Right lobe of liver (tissue), 6 donors: ENCODE data around the gene C10orf105. TPM values are rescaled to one million over a fixed set of nuclear protein-coding genes. Genes with fewer than 3 reads are reported as not detected.
A peak's percentile ranks its signal among the peaks of the same experiment; 100 is the strongest.

Experiments used
- ATAC-seq, 4 donors: fragments of 200-7000 bp; cut with Tn5 transposase; one replicate each; pipeline ENCODE4 v1.9.1; 2020; ENCODE audit warnings: mild to moderate bottlenecking in 4 of 4, moderate library complexity in 4 of 4
- DNase-seq, 3 donors: peaks; one replicate each; pipeline ENCODE4 v3.0.0-alpha.2; 2020
- H3K27ac ChIP-seq, 3 donors: fragments of 200-600 bp; one replicate each; pipeline ENCODE4 v1.8.0; 2022
- H3K27me3 ChIP-seq, 2 donors: fragments of 200-600 bp; one replicate each; pipeline ENCODE4 v1.8.0; 2022
- H3K36me3 ChIP-seq, 4 donors: fragments of 200-600 bp; sonication (generic) in 1 of 4; one replicate each; pipeline versions ENCODE4 v1.5.1 to v1.8.0; 2017 to 2022; ENCODE audit warnings: control low read depth in 1 of 4
- H3K4me1 ChIP-seq, 4 donors: fragments of 200-600 bp; sonication (generic) in 1 of 4; one replicate each; pipeline versions ENCODE4 v1.5.1 to v1.8.0; 2017 to 2022; ENCODE audit warnings: control low read depth in 1 of 4
- H3K4me3 ChIP-seq, 3 donors: fragments of 200-600 bp; one replicate each; pipeline ENCODE4 v1.8.0; 2022
- H3K9me3 ChIP-seq, 4 donors: fragments of 200-600 bp; sonication (generic) in 1 of 4; one replicate each; pipeline versions ENCODE4 v1.5.1 to v1.8.0; 2017 to 2022; ENCODE audit warnings: control low read depth in 1 of 4
- POLR2A ChIP-seq: fragments of 450-650 bp; IDR thresholded peaks from one replicate; pipeline ENCODE4 v1.6.1; 2017; ENCODE audit warnings: antibody characterized with exemption, mild to moderate bottlenecking
- WGBS: methylation state at CpG from one replicate; pipeline ENCODE4 v1.1.6; 2018; ENCODE audit warnings: low coverage, low lambda C conversion rate; ENCODE audit not compliant: insufficient coverage; ENCODE audit errors: missing lambda C conversion rate; 5-methylcytosine and 5-hydroxymethylcytosine counted together
- intact Hi-C, 2 donors: fragments of 100-400 bp; cut with DNase I; formaldehyde crosslinking; loops; one replicate each; pipeline versions ENCODE4 v1.11.2 to v1.14.1; 2022
- total RNA-seq, 6 experiments: library from RNA; depleted of rRNA in 2 of 6; stranded (reverse); fragments of >200 nt in 2 of 6; fragmentation: NEBNext Ultra II Directional in 3 of 6; extraction: Animal tissue kit (Norgen Biotek cat#: 25700) in 3 of 6; gene quantifications; one replicate each; pipeline versions ENCODE4 v1.1.0 to v1.2.4, GENCODE V29; 2016 to 2023
- TF ChIP-seq, protein P1 (sequence below), 4 donors: fragments of 200-600 bp in 3 of 4; fragments of 450-650 bp in 1 of 4; IDR thresholded peaks; one replicate each; pipeline versions ENCODE4 v1.5.1 to v1.8.0; 2016 to 2022; ENCODE audit warnings: antibody characterized with exemption in 4 of 4, mild to moderate bottlenecking in 2 of 4
- donor health status: DM: no; HTN: yes; CAD: no.
- donor health status: DM: no; HTN: no; CAD: no.
- donor health status: DM: no; HTN: no; CAD: no.
- donor health status: DM: no; HTN: yes; CAD: no.
- donor health status: DM: no; HTN: yes; CAD: no.

Gene C10orf105
- total RNA-seq, 6 experiments from 2014 or later = 0.05 TPM; not detected in 5

DNA sequence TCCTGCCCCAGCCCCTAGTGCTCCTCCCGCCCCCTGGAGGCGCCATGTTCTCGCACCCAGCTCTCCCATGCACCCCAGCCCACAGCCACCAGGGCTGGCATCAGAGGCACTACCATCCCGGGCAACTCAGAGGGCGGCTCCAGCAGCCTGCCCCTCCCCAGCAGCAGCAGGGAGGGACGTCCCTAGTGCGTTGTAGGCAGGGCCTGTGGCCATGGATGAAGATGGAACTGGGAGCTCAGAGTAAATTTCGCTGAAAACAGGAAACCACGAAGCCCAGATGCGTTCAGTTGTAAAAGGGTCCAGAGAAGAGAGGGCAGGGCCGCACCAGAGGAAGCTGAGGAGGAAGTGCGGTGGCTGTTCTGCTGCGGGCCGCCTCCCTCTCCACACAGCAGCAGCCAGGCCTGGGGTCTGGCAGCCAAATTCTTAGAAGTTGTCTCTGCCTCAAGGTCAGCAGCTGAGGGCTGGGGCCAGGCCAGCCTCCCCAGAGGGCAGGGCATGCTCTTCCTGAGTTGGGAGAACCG lies 29.2 kb upstream of the C10orf105 start:
- H3K4me1 ChIP-seq = peaks cover 0 to 29% (median 2%) of the 10 kb centered on the region in 4 donors
- DNase-seq (peak in 2 of 3 donors; percentile 70 to 79), ATAC-seq (peak; percentile 64 to 69 (median 69))
- H3K9me3 ChIP-seq = no peaks in the 10 kb centered on the region
- TF ChIP-seq, protein P1, sequence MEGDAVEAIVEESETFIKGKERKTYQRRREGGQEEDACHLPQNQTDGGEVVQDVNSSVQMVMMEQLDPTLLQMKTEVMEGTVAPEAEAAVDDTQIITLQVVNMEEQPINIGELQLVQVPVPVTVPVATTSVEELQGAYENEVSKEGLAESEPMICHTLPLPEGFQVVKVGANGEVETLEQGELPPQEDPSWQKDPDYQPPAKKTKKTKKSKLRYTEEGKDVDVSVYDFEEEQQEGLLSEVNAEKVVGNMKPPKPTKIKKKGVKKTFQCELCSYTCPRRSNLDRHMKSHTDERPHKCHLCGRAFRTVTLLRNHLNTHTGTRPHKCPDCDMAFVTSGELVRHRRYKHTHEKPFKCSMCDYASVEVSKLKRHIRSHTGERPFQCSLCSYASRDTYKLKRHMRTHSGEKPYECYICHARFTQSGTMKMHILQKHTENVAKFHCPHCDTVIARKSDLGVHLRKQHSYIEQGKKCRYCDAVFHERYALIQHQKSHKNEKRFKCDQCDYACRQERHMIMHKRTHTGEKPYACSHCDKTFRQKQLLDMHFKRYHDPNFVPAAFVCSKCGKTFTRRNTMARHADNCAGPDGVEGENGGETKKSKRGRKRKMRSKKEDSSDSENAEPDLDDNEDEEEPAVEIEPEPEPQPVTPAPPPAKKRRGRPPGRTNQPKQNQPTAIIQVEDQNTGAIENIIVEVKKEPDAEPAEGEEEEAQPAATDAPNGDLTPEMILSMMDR (IDR thresholded peaks at IDR 0.05) = no peak
- peak; percentile 28 for TF ChIP-seq POLR2A
- WGBS = 50% methylated on average over 2 of the region's 15 CpGs
- H3K27ac ChIP-seq = peak overlapping the region; percentile 53 to 72 (median 55)
- H3K27me3 ChIP-seq = no peaks in the 10 kb centered on the region
- H3K4me3 ChIP-seq = no peak overlapping the region
- intact Hi-C loops = no loop called here
- no peaks in the 10 kb centered on the region for H3K36me3 ChIP-seq

DNA sequence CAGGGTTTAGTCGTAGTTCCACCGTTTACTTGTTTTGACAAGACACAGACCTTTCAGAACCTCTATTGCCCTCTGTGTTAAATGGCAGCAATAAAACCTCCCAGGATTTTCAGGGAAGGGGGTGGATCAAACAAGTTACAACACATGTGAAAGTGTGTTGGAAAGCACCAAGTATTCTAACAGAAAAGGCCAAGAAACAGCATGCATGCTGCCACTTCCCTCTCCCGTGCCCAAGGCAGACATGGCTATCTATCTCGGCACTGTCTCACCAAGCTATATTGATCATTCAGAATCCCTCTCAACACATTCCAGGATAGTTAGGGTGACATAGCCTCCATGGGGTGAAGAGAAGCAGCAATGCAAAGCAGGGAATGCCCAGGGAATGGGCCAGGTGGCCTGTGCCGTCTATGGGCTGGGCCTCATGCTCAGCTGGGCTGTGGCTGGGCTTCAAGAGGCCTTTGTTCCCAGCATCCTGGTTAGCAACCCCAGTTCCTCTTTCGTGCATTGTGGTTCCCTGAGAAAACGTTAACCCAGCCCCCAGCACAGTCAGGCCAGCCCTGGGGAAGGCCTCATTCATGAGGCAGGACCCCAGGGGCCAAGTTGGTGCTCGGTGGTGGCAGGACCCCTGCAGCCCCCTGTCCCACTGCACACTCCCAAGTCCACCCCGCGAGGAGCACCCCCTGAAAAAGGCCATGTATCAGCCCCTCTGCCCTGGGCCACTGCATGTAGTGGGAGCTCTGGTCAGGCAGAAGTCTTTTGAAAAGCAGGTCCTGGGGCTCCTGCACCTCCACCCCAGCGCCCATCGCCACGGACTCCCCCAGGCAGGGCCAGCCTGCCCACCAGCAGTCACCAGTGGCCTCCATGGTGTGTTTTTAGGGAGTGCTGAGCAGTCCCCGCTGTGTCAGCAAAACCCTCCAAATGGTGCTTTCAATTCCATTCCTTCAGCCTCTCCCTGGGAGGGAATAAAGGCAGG lies 28.3 kb upstream of the C10orf105 start:
- peak in 1 of 3 donors; percentile 52 for DNase-seq
- Histone ChIP-seq H3K36me3 (no peaks in the 10 kb centered on the region), H3K27me3 (no peaks in the 10 kb centered on the region), H3K9me3 (no peaks in the 10 kb centered on the region), H3K27ac (peak overlapping the region; percentile 53 to 72 (median 55)), H3K4me1 (peaks cover 0 to 29% (median 2%) of the 10 kb centered on the region in 4 donors), H3K4me3 (no peak overlapping the region)
- TF ChIP-seq, protein P1 (IDR thresholded peaks at IDR 0.05) = no peak
- no peak for TF ChIP-seq POLR2A
- WGBS = 64% methylated on average over 3 of the region's 14 CpGs
- ATAC-seq = peak; percentile 12 to 48 (median 34)
- intact Hi-C loops = no loop called here

DNA sequence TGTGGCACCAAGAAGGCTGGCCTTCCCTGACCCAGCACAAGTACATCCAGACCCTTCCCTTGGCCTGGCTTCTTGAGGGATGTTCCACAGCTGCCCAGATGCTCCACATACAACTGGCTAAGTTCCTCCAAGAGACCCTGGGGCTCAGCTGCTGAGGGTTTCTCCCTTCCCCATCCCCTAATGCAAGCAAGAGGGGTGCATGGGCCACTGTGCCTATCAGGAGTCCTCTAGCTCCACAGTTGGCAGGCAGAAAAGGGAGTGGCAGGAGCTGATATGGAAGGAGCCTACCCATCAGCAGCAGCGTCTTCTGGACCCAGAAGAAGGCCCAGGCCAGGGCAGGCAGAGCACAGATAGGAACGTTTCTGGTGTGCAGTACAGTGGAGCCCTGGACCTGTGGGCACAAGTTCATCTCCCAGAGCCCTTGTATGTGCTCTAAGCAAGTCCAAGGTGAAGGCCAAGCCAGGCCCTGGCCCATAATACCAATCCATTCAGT lies 27.5 kb upstream of the C10orf105 start:
- DNase-seq (no peak), ATAC-seq (no peak)
- peak overlapping the region; percentile 13 to 55 (median 53) for H3K27ac ChIP-seq
- H3K9me3 ChIP-seq = no peaks in the 10 kb centered on the region
- TF ChIP-seq, protein P1 (IDR thresholded peaks at IDR 0.05) = no peak
- no peak for TF ChIP-seq POLR2A
- no CpG with 5 or more reads among the region's 2 CpGs for WGBS
- peaks cover 0 to 29% (median 2%) of the 10 kb centered on the region in 4 donors for H3K4me1 ChIP-seq
- no peak overlapping the region for H3K4me3 ChIP-seq
- no peaks in the 10 kb centered on the region for H3K36me3 ChIP-seq
- intact Hi-C loops = no loop called here
- no peaks in the 10 kb centered on the region for H3K27me3 ChIP-seq

DNA sequence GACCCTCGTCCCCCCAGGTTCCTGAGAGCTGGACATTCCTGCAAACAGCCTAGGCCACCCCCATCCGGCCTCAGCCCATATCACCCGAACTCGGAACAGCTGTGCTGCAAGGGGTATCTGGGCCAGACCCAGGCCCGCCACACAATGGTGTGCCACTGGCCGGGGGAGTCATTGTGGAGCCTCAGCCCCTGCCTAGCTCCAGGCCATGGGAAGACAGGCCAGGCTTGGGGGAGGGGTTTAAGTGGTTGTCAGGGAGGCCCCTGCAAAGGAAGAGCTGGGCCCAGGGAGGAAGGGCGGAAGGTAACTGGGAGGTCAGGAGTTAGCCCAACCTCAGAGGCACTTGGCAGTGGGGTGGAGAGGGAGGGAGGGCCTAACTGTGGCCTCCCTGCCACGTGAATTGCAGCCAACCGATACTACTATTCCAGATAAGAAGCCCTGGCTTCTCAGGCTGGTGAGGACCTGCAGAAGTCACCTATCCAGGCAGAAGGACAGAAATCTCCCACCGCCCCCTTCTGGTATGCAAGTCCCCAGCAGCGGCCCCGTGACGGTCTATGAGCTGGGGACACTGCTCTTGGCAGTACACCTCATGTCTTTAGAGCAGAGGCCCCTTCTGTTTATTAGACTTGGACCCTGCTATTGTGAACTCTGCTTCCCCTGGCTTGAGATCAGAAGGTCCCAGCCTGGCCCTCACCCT lies 26.9 kb upstream of the C10orf105 start:
- 55% methylated on average over 5 of the region's 13 CpGs for WGBS
- intact Hi-C loops = no loop called here
- Histone ChIP-seq H3K4me3 (no peak overlapping the region), H3K27me3 (no peaks in the 10 kb centered on the region), H3K27ac (peak overlapping the region; percentile 13 to 55 (median 53)), H3K36me3 (no peaks in the 10 kb centered on the region), H3K9me3 (no peaks in the 10 kb centered on the region), H3K4me1 (peaks cover 0 to 29% (median 2%) of the 10 kb centered on the region in 4 donors)
- no peak for TF ChIP-seq POLR2A
- TF ChIP-seq, protein P1 (IDR thresholded peaks at IDR 0.05) = peak in 1 of 4 donors; percentile 7
- ATAC-seq = peak; percentile 45 to 57 (median 49)
- peak in 1 of 3 donors; percentile 52 for DNase-seq
